Right lobe of liver (tissue), 4 donors: ENCODE results near the gene CC2D2A.

Experiments used
- CTCF ChIP-seq, 4 donors: fragments of 200-600 bp in 3 of 4; fragments of 450-650 bp in 1 of 4; IDR thresholded peaks; one replicate each; pipeline versions ENCODE4 v1.5.1 to v1.8.0; 2016 to 2022; ENCODE audit warnings: antibody characterized with exemption in 4 of 4, mild to moderate bottlenecking in 2 of 4
- POLR2A ChIP-seq: fragments of 450-650 bp; IDR thresholded peaks from one replicate; pipeline ENCODE4 v1.6.1; 2017; ENCODE audit warnings: antibody characterized with exemption, mild to moderate bottlenecking
- donor health status: DM: no; HTN: no; CAD: no.
- donor health status: DM: no; HTN: no; CAD: no.
- donor health status: DM: no; HTN: yes; CAD: no.

DNA sequence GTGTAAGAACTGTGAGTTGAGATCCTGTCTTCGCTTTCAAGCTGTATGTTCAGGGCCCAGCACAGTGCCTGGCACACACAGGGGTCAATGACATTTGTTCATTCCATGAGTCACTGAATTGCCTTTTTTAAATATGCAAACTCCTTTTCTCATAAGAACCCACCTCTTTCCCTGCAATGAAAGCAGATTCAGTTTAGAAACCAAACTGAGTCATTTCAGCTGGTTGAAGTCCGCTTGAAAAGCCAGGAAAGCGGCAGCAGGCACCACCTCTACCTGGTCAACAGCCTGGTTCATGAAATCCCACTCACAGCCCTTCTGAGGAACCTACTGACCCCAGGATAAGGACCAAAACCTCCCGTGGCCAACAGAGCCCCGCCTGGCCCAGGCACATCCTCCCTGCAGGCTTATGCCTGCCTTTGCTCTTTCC, 46.4 kb upstream of the CC2D2A start:
- TF ChIP-seq POLR2A (no peak), CTCF (IDR thresholded peaks at IDR 0.05) (no peak)
